Measurements from ENCODE around the gene BRIX1.
A peak's percentile ranks its signal among the peaks of the same experiment; 100 is the strongest.
"Not testable (repeated sequence)": the region's sequence is repeated elsewhere in the genome, so short reads cannot be mapped to it uniquely, and the experiment has no call there.

The BRIX1 gene

DNA sequence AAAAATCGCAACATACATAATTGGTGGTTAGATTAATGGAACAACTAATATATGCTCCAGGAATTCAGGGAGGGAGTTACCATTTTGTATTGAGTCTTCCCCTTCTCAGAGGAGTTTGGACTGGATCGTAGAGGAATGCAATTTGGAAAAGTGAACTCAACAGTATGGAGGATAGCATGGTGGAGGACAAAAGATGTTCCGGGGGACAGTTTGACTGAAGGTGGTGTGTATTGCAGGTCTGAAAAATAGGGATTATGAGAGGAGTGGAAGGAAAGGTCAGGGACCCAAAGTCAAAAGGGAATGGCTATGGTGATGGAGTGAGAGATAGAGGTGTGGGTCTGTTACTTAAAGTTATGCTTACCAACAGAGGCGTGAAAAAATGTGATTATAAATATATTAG is 15.4 kb downstream of the BRIX1 start:
- H3K9me3 ChIP-seq (ENCODE audit: control insufficient read depth, insufficient read depth, low read length): no peaks in the 10 kb centered on the region

DNA sequence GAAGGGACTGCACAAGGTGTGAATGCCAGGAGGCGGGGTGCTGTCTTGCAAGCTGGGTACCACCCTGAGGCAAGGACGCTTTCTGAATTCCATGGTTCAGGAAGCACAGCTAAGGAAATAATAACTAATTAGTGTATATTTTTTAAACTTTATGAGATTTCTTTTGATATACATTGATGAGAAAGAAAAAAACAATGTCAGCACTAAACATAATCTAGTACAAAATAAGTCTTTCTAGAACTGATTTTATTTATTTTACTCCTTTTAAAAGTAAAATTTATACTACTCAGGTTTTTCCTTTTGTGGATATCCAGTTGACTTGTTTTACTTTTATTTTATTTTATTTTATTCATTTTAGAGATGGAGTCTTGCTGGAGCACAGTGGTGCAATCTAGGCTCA is 17.4 kb downstream of the BRIX1 start:
- Histone ChIP-seq H3K27me3 (ENCODE audit: control insufficient read depth, insufficient read depth, low read length) (no peaks in the 10 kb centered on the region), H3K9ac (ENCODE audit: low read depth, low read length) (no peak overlapping the region), H3K9me3 (ENCODE audit: control insufficient read depth, insufficient read depth, low read length) (no peaks in the 10 kb centered on the region), H3K4me3 (ENCODE audit: low read depth, low read length) (no peak overlapping the region), H3K36me3 (ENCODE audit: control insufficient read depth, insufficient read depth, low read length) (peaks cover 16% of the 10 kb centered on the region), H3K4me1 (ENCODE audit: control insufficient read depth, insufficient read depth, low read length) (peaks cover 5% of the 10 kb centered on the region)

More for the DNA sequence above, 15.4 kb downstream of the BRIX1 start:
- Histone ChIP-seq H3K9ac (ENCODE audit: low read depth, low read length) (no peak overlapping the region), H3K27me3 (ENCODE audit: control insufficient read depth, insufficient read depth, low read length) (no peaks in the 10 kb centered on the region), H3K36me3 (ENCODE audit: control insufficient read depth, insufficient read depth, low read length) (peaks cover 3% of the 10 kb centered on the region), H3K4me3 (ENCODE audit: low read depth, low read length) (peak overlapping the region; percentile 89), H3K4me1 (ENCODE audit: control insufficient read depth, insufficient read depth, low read length) (peaks cover 5% of the 10 kb centered on the region)

DNA sequence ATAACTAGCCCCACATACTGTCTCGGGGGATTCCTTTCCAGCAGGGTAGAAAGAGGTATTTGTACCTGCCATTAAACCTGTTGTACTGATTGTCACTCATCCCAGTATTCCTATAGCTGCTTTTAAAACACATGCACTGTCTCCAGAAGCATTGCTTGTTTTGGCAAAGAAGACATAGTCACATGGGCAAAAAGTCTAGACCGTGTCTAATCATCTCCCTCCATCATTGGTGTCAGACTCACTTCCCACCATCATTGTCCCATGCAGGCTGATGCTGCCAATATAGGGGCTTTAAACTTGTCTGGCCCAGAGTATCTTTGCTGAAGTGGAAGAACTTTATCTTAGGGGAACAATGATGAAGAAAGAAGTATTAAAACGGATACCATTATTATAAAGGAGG is 26.4 kb downstream of the BRIX1 start:
- H3K4me1 ChIP-seq (ENCODE audit: control insufficient read depth, insufficient read depth, low read length): no peaks in the 10 kb centered on the region
- H3K36me3 ChIP-seq (ENCODE audit: control insufficient read depth, insufficient read depth, low read length): peaks cover 9% of the 10 kb centered on the region
- no peaks in the 10 kb centered on the region for H3K9me3 ChIP-seq (ENCODE audit: control insufficient read depth, insufficient read depth, low read length)
- H3K9ac ChIP-seq (ENCODE audit: low read depth, low read length): no peak overlapping the region
- H3K4me3 ChIP-seq (ENCODE audit: low read depth, low read length): no peak overlapping the region
- no peaks in the 10 kb centered on the region for H3K27me3 ChIP-seq (ENCODE audit: control insufficient read depth, insufficient read depth, low read length)

DNA sequence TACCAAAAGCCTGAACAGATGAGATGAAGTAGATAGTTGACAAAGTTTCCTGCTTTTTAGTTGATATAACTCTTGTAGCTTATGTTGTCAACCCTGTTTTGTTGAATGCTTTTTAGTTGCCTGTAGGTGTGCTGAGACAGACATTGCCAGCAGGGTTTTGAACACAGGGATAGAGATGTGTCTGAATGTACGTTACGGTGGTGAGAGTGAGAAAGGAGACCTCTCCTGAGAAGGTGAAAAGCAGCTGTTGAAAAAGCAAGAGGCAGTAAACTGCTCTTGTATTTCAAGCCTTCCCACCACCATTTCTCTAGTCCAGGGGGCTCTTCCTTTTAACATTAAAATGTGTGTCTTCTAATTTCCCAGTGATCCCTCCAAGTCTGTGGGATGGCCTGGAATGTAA is 28.5 kb downstream of the BRIX1 start:
- H3K4me3 ChIP-seq (ENCODE audit: low read depth, low read length): no peak overlapping the region
- no peaks in the 10 kb centered on the region for H3K4me1 ChIP-seq (ENCODE audit: control insufficient read depth, insufficient read depth, low read length)
- no peaks in the 10 kb centered on the region for H3K27me3 ChIP-seq (ENCODE audit: control insufficient read depth, insufficient read depth, low read length)
- no peak overlapping the region for H3K9ac ChIP-seq (ENCODE audit: low read depth, low read length)
- no peaks in the 10 kb centered on the region for H3K9me3 ChIP-seq (ENCODE audit: control insufficient read depth, insufficient read depth, low read length)
- H3K36me3 ChIP-seq (ENCODE audit: control insufficient read depth, insufficient read depth, low read length): peaks cover 3% of the 10 kb centered on the region

DNA sequence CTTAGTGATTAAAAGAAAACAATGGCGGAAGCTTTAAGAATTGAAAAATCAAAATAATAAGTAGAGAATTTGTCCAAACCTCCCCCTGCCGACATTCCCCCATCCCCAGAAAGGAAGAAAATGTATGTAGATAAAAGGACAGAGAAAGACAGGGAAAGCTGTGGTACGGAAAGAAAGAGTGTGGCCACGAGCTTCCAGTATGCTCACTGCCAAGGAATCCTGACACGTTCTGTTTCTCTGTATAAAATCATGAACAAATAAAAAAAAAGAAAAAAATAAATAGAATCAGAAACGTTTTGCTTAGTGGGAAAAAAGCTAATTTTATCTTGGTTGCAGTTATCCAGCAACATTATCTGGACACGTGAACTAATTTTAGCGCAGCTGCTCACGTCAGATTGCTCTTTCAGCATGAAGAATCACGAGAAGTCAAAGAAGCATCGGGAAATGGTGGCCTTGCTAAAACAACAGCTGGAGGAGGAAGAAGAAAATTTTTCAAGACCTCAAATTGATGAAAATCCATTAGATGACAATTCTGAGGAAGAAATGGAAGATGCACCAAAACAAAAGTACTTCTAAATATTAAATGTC is 29.0 kb downstream of the BRIX1 start:
- Histone ChIP-seq H3K36me3 (ENCODE audit: control insufficient read depth, insufficient read depth, low read length) (peaks cover 3% of the 10 kb centered on the region), H3K4me3 (ENCODE audit: low read depth, low read length) (no peak overlapping the region), H3K9ac (ENCODE audit: low read depth, low read length) (no peak overlapping the region), H3K4me1 (ENCODE audit: control insufficient read depth, insufficient read depth, low read length) (no peaks in the 10 kb centered on the region), H3K27me3 (ENCODE audit: control insufficient read depth, insufficient read depth, low read length) (no peaks in the 10 kb centered on the region), H3K9me3 (ENCODE audit: control insufficient read depth, insufficient read depth, low read length) (no peaks in the 10 kb centered on the region)

DNA sequence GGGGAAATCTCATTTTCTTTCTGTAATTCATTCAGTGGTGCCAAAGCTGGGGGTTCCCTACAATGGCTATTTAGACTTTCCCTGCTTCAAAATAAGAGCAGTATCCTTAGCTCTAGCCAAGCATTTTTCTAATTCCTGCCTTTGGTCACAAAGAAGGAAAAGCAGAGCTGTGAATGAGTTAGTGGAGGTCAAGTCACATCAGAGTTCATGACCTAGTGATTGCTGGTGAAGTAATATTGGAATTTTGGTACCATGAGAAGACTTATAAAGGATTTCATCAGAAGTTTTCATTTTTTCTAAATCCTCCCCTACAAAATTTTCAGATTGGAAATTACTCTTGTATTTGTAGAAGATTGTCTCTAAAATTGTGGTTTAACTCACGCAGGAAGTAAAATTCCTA is 41.8 kb downstream of the BRIX1 start:
- Histone ChIP-seq H3K9ac (ENCODE audit: low read depth, low read length) (no peak overlapping the region), H3K9me3 (ENCODE audit: control insufficient read depth, insufficient read depth, low read length) (no peaks in the 10 kb centered on the region), H3K4me1 (ENCODE audit: control insufficient read depth, insufficient read depth, low read length) (no peaks in the 10 kb centered on the region), H3K27me3 (ENCODE audit: control insufficient read depth, insufficient read depth, low read length) (no peaks in the 10 kb centered on the region), H3K4me3 (ENCODE audit: low read depth, low read length) (no peak overlapping the region), H3K36me3 (ENCODE audit: control insufficient read depth, insufficient read depth, low read length) (no peaks in the 10 kb centered on the region)

DNA sequence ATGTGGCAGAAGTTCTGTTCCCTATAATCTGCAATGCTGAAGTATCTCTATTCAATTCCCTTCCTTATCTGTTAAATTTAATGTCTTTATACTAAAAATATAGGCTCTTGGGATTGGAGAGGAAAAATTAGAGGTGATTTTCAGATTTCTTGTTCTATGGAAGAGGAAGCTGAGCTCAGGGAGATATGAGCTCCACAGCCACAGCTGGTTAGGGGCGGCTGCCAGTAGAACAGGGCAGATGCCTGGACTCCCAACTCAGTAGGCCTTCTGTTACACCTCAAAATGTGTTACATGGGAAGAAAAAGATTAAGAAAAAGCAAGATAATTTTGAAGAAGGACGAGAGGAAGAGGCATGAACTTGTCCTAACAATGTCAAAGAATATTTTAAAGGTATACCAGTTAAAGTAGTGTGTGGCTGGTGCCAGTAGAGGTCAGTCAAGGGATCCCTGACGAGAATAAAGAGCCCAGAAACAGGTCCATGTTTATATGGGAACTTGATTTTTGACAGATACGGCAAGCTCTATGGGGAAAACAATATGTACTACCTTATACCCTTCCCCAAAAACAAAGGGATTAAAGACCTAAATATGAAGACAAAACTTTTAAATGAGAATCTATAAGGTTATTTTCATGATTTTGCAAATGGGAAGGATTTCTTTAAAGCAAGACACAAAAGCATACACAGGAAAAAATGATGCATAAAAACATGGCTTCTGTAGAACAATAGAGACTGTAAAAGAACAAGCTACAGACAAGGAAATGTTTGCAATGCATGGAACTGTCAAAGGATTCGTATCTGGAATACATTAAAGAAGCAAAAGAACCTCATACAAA is 42.6 kb downstream of the BRIX1 start:
- Histone ChIP-seq H3K36me3 (ENCODE audit: control insufficient read depth, insufficient read depth, low read length) (no peaks in the 10 kb centered on the region), H3K4me1 (ENCODE audit: control insufficient read depth, insufficient read depth, low read length) (no peaks in the 10 kb centered on the region), H3K4me3 (ENCODE audit: low read depth, low read length) (no peak overlapping the region), H3K9ac (ENCODE audit: low read depth, low read length) (no peak overlapping the region), H3K27me3 (ENCODE audit: control insufficient read depth, insufficient read depth, low read length) (no peaks in the 10 kb centered on the region), H3K9me3 (ENCODE audit: control insufficient read depth, insufficient read depth, low read length) (no peaks in the 10 kb centered on the region)

DNA sequence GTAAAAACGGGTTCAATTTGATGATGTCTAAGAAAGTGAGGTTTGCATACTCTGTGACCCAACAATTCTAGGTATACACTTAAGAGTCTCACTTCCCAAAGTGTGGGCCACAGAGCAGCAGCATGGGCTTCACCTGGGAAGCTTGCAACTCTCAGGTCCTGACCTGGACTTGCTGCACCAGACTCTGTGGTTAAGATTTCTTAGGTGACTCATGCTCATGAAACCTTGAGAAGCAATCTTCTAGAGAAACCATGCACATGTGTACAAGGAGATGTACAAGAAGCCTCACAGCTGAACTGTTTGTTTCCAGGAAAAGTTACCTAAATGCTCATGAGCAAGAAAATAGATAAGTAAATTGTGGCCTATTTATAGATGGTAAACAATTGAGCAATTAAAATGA is 43.8 kb downstream of the BRIX1 start:
- Histone ChIP-seq H3K27me3 (ENCODE audit: control insufficient read depth, insufficient read depth, low read length) (no peaks in the 10 kb centered on the region), H3K36me3 (ENCODE audit: control insufficient read depth, insufficient read depth, low read length) (no peaks in the 10 kb centered on the region), H3K9ac (ENCODE audit: low read depth, low read length) (no peak overlapping the region), H3K9me3 (ENCODE audit: control insufficient read depth, insufficient read depth, low read length) (no peaks in the 10 kb centered on the region), H3K4me3 (ENCODE audit: low read depth, low read length) (no peak overlapping the region), H3K4me1 (ENCODE audit: control insufficient read depth, insufficient read depth, low read length) (no peaks in the 10 kb centered on the region)

DNA sequence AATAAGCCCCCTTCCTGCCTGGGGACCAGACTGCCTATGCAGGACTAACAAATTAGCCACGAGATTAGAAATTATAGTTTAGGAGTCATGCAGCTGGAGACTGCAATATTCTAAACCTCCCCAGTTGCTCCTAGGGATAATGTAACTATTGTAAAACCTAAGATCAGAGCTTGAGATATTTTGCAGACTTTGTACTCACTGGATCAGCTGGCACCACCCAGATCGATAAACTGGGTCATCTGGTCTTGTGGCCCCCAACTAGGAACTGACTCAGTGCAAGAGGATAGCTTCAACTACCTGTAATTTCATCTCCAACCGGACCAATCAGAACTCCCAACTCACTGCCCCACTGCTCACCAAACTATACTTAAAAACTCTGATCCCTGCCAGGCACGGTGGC is 52.0 kb downstream of the BRIX1 start:
- Histone ChIP-seq H3K9me3 (ENCODE audit: control insufficient read depth, insufficient read depth, low read length) (no peaks in the 10 kb centered on the region), H3K4me3 (ENCODE audit: low read depth, low read length) (no peak overlapping the region), H3K9ac (ENCODE audit: low read depth, low read length) (no peak overlapping the region), H3K4me1 (ENCODE audit: control insufficient read depth, insufficient read depth, low read length) (no peaks in the 10 kb centered on the region), H3K27me3 (ENCODE audit: control insufficient read depth, insufficient read depth, low read length) (no peaks in the 10 kb centered on the region), H3K36me3 (ENCODE audit: control insufficient read depth, insufficient read depth, low read length) (no peaks in the 10 kb centered on the region)

DNA sequence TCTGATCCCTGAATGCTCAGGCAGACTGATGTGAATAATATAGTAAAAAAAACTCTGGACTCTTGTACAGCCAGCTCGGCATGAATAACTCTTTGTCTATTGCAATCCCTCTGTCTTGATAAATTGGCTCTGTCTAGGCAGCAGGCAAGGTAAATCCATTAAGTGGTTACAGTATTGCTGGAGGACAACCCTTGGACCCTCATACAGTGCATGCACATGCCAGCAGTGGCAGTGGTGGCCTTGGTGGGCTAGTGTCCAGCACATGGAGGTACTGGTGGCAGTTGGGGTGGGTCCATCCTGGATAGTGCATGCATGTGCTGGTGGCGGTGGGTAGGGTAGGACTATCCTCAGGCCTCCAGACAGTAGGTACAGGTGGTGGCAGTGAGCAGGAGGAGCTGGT is 52.7 kb downstream of the BRIX1 start:
- H3K36me3 ChIP-seq (ENCODE audit: control insufficient read depth, insufficient read depth, low read length): no peaks in the 10 kb centered on the region
- no peaks in the 10 kb centered on the region for H3K9me3 ChIP-seq (ENCODE audit: control insufficient read depth, insufficient read depth, low read length)
- H3K4me1 ChIP-seq (ENCODE audit: control insufficient read depth, insufficient read depth, low read length): no peaks in the 10 kb centered on the region
- H3K9ac ChIP-seq (ENCODE audit: low read depth, low read length): no peak overlapping the region
- H3K27me3 ChIP-seq (ENCODE audit: control insufficient read depth, insufficient read depth, low read length): no peaks in the 10 kb centered on the region
- H3K4me3 ChIP-seq (ENCODE audit: low read depth, low read length): no peak overlapping the region

DNA sequence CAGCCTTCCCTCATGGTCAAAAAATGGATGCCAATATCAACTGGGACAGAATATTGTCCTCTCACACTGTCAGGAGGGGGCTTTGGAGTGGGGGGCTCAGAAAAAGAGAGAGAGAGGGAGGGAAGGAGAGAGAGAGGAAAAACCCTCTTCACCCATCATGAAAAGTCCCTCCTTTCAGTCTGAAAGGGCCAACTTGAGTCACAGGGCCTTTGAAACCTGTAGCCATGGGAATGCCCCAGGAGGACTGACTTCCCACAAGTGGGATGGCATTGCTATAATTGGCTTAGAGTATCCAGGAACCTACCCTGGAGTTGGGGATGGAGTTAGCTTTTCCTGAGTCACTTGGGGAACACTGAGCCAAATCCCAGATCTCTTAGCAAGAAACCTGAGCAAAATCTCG is 55.0 kb downstream of the BRIX1 start:
- H3K4me3 ChIP-seq (ENCODE audit: low read depth, low read length): no peak overlapping the region
- H3K4me1 ChIP-seq (ENCODE audit: control insufficient read depth, insufficient read depth, low read length): no peaks in the 10 kb centered on the region
- H3K27me3 ChIP-seq (ENCODE audit: control insufficient read depth, insufficient read depth, low read length): no peaks in the 10 kb centered on the region
- H3K36me3 ChIP-seq (ENCODE audit: control insufficient read depth, insufficient read depth, low read length): no peaks in the 10 kb centered on the region
- no peaks in the 10 kb centered on the region for H3K9me3 ChIP-seq (ENCODE audit: control insufficient read depth, insufficient read depth, low read length)
- no peak overlapping the region for H3K9ac ChIP-seq (ENCODE audit: low read depth, low read length)

DNA sequence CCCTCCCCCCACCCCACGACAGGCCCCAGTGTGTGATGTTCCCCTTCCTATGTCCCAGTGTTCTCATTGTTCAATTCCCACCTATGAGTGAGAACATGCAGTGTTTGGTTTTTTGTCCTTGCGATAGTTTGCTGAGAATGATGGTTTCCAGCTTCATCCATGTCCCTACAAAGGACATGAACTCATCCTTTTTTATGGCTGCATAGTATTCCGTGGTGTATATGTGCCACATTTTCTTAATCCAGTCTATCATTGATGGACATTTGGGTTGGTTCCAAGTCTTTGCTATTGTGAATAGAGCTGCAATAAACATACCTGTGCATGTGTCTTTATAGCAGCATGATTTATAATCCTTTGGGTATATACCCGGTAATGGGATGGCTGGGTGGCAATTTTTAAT is 56.1 kb downstream of the BRIX1 start:
- H3K27me3 ChIP-seq (ENCODE audit: control insufficient read depth, insufficient read depth, low read length); H3K4me1 ChIP-seq (ENCODE audit: control insufficient read depth, insufficient read depth, low read length); H3K9ac ChIP-seq (ENCODE audit: low read depth, low read length); H3K9me3 ChIP-seq (ENCODE audit: control insufficient read depth, insufficient read depth, low read length); H3K36me3 ChIP-seq (ENCODE audit: control insufficient read depth, insufficient read depth, low read length); H3K4me3 ChIP-seq (ENCODE audit: low read depth, low read length): not testable (repeated sequence)

All from iPS-15b (cell line).